ENCODE measurements around the gene KIF1B. TPM values are rescaled to one million over a fixed set of nuclear protein-coding genes. Genes with fewer than 3 reads are reported as not detected.

Gene KIF1B
- polyA plus RNA-seq, 1 of the 3 experiments (the other 2 are of a cell fraction): 6.8 TPM

DNA sequence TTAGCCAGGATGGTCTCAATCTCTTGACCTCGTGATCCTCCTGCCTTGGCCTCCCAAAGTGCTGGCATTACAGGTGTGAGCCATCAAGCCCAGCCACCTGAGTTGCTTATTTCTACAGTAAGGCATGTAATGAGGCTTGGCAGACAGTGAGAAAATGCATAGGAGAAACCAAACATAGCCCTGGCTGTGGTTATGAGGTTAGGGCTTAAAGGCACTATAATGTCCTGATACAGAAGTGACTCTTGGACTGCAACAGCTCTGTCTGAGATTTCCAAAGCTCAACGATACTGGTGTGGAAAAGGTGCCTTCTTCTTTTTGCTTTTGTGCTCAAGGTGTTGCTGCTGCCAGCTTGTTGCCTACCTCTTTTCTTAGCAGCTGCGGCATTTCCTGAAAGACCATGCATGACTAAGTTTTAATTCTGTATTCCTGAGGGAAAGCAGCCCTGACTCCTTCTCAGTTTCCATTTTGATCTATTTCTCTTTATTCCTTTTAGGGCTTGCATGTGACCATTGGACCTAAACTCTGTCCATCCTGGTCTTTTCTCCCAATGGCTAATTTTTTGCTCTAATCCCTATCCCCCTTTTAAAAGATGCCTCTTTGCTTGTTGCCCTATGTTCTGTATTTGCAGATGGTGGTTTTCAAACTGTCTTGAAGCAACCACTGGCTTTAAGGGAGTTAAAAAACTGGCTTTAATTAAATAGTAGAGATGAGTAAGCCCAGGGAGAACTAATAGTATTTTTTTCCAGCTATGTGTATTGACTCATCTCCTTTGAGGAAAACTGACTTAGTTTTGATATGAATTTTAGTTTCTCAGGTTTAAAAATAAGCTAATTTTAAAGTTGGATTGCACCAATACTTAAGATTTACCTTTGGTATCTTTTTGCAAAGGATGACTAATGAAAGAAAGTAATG, 70.3 kb downstream of the KIF1B start (continued):
- TF ChIP-seq CTCF (IDR thresholded peaks at IDR 0.05): no peak
- no peak for TF ChIP-seq RCOR1 (IDR thresholded peaks at IDR 0.05; ENCODE audit: low read length)
- no peak for TF ChIP-seq MXI1 (IDR thresholded peaks at IDR 0.05; ENCODE audit: low read depth, low read length)
- TF ChIP-seq, protein P1, sequence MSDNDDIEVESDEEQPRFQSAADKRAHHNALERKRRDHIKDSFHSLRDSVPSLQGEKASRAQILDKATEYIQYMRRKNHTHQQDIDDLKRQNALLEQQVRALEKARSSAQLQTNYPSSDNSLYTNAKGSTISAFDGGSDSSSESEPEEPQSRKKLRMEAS (IDR thresholded peaks at IDR 0.05; ENCODE audit: low read depth): no peak
- no peak for TF ChIP-seq RFX5 (IDR thresholded peaks at IDR 0.05; ENCODE audit: low read length)
- peak; percentile 82 for TF ChIP-seq TCF12 (IDR thresholded peaks at IDR 0.05)
- no peak for TF ChIP-seq EP300 (IDR thresholded peaks at IDR 0.05; ENCODE audit: borderline replicate concordance in 1 of 2, low read depth in 1 of 2, low read length in 1 of 2)
- no peak for TF ChIP-seq RAD21 (IDR thresholded peaks at IDR 0.05; ENCODE audit: low read length)
- peak; percentile 68 for TF ChIP-seq JUND (IDR thresholded peaks at IDR 0.05)
- no peak; the same call in 1 of the 2 replicates for TF ChIP-seq NFIC (IDR thresholded peaks at IDR 0.05; ENCODE audit: borderline replicate concordance)

DNA sequence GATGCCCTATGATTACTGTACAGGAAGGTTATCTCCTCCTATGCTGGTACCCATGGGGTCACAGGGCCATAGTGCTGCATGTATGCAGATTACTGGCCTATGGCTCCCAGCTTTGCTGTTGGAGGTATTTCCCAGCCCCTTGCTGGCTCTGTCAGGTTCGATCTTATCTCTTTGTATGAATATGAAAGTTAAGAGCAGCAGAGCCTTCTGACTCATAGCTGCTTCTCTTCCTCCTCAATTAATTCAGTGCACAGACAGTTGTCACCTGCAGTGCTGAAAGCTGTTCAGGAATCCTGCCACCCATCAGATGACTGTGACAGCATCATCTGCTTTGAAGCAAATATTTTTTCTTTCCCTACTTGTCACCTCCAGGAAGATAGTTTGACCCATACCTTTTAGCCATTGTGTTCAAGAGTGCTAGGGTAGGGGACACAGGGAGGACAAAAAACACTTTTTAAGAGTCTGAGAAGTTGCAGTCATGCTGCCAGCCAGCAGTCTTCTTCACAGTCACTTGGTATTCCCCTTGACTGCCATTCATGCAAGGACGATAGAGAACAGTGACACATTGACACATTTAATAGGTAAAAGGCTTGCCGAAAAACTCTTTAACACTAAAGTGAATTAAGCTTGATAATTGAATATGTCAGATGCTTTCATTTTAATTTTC, 73.1 kb downstream of the KIF1B start:
- Histone ChIP-seq H3K9me2 (no peaks in the 10 kb centered on the region), H3K27me3 (ENCODE audit: insufficient read depth) (no peaks in the 10 kb centered on the region), H3K36me3 (replicated peaks in 1 of 2; ENCODE audit: control insufficient read depth in 1 of 2, insufficient read depth in 2 of 2, low read length in 1 of 2) (peaks cover 19 to 54% of the 10 kb centered on the region in 2 experiments), H4K20me1 (ENCODE audit: insufficient read depth) (no peaks in the 10 kb centered on the region), H3F3A (replicated peaks; ENCODE audit: insufficient read depth) (peaks cover 24% of the 10 kb centered on the region), H3K79me2 (ENCODE audit: insufficient read depth) (peaks cover 3% of the 10 kb centered on the region; the same call in 1 of the 2 replicates), H3K4me1 (ENCODE audit: control insufficient read depth in 1 of 2, insufficient read depth in 2 of 2, low read depth in 1 of 2, low read length in 1 of 2) (peaks cover 3 to 35% of the 10 kb centered on the region in 2 experiments), H3K9ac (no peak overlapping the region), H3K9me3 (no peaks in the 10 kb centered on the region), H2AFZ (ENCODE audit: low read depth) (no peak overlapping the region), H3K4me2 (no peak overlapping the region), H3K27ac (ENCODE audit: low read depth in 2 of 2, low read length in 1 of 2) (peak overlapping the region; percentile 4 to 28; a peak in 2 of 4 replicates), H3K4me3 (ENCODE audit: low read depth in 2 of 2, low read length in 1 of 2) (no peak overlapping the region)
- DNase-seq: no peak
- ChIA-PET CTCF (interaction anchor here (1.0 kb wide), 1 partner anchor 74 kb away, joined by 4 read pairs; the partner anchor contains the start of gene KIF1B), POLR2A (no interaction called here)
- WGBS (ENCODE audit: low lambda C conversion rate): 65% methylated on average over 3 of the region's 3 CpGs
- TF ChIP-seq ZBTB33 (IDR thresholded peaks at IDR 0.05; ENCODE audit: borderline replicate concordance, low read depth) (no peak), PBX3 (IDR thresholded peaks at IDR 0.05) (peak; percentile 88), TCF12 (IDR thresholded peaks at IDR 0.05) (peak; percentile 81), TEAD4 (IDR thresholded peaks at IDR 0.05; ENCODE audit: borderline replicate concordance, insufficient read depth) (no peak), POLR2AphosphoS5 (IDR thresholded peaks at IDR 0.05; ENCODE audit: low read depth, low read length) (no peak), FOXJ3 (CRISPR knock-in tag; IDR thresholded peaks at IDR 0.05) (no peak), YY1 (IDR thresholded peaks at IDR 0.05; ENCODE audit: low read depth) (no peak), SMC3 (IDR thresholded peaks at IDR 0.05; ENCODE audit: low read depth, low read length) (no peak), NRF1 (IDR thresholded peaks at IDR 0.05; ENCODE audit: low read depth, low read length) (no peak), FOXM1 (IDR thresholded peaks at IDR 0.05; ENCODE audit: low read depth) (no peak), NFIC (IDR thresholded peaks at IDR 0.05; ENCODE audit: borderline replicate concordance) (0 out of 2 replicates have a peak, but pooled peaks have one; percentile 22), RXRA (IDR thresholded peaks at IDR 0.05; ENCODE audit: borderline replicate concordance, low read depth) (no peak; the same call in 1 of the 2 replicates), GATA2 (CRISPR knock-in tag; IDR thresholded peaks at IDR 0.05) (no peak), MEF2A (IDR thresholded peaks at IDR 0.05; ENCODE audit: borderline replicate concordance, low read depth) (no peak)
- TF ChIP-seq, protein P2, sequence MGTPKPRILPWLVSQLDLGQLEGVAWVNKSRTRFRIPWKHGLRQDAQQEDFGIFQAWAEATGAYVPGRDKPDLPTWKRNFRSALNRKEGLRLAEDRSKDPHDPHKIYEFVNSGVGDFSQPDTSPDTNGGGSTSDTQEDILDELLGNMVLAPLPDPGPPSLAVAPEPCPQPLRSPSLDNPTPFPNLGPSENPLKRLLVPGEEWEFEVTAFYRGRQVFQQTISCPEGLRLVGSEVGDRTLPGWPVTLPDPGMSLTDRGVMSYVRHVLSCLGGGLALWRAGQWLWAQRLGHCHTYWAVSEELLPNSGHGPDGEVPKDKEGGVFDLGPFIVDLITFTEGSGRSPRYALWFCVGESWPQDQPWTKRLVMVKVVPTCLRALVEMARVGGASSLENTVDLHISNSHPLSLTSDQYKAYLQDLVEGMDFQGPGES (IDR thresholded peaks at IDR 0.05; ENCODE audit: low read depth, low read length): no peak
- TF ChIP-seq, protein P3, sequence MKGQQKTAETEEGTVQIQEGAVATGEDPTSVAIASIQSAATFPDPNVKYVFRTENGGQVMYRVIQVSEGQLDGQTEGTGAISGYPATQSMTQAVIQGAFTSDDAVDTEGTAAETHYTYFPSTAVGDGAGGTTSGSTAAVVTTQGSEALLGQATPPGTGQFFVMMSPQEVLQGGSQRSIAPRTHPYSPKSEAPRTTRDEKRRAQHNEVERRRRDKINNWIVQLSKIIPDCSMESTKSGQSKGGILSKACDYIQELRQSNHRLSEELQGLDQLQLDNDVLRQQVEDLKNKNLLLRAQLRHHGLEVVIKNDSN (IDR thresholded peaks at IDR 0.05; ENCODE audit: borderline replicate concordance, low read depth): no peak

Measured in SK-N-SH (cell line).